HPDE6-E6E7 (cell line): Measurements from ENCODE around the gene ELOA.
"Not testable (repeated sequence)": the region's sequence is repeated elsewhere in the genome, so short reads cannot be mapped to it uniquely, and the experiment has no call there.

Experiments
- DNase-seq: peaks from one replicate; pipeline ENCODE4 v3.0.0; 2011; ENCODE audit warnings: missing footprints; ENCODE audit errors: extremely low spot score

Gene ELOA

GRCh38 chr1:23736437-23737134 is 6.7 kb upstream of the ELOA start:
- no peak for DNase-seq

DNA sequence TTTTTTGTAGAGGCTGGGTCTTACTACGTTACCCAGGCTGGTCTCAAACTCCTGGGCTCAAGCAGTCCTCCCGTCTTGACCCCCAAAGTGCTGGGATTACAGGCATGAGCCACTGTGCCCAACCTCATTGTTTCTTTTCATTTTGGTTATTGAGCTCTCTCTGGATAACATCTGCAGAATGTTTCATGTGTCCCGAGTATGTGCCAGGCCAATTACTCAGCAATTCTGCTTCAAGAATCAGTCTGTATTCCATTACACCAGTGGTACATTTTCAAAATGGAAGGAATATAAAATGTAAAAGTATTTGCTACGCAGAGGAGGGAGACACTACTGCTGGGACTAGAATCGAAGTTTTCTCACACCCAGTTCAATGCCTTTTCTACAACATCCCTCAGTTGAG is 1.7 kb upstream of the ELOA start:
- DNase-seq: no peak

DNA sequence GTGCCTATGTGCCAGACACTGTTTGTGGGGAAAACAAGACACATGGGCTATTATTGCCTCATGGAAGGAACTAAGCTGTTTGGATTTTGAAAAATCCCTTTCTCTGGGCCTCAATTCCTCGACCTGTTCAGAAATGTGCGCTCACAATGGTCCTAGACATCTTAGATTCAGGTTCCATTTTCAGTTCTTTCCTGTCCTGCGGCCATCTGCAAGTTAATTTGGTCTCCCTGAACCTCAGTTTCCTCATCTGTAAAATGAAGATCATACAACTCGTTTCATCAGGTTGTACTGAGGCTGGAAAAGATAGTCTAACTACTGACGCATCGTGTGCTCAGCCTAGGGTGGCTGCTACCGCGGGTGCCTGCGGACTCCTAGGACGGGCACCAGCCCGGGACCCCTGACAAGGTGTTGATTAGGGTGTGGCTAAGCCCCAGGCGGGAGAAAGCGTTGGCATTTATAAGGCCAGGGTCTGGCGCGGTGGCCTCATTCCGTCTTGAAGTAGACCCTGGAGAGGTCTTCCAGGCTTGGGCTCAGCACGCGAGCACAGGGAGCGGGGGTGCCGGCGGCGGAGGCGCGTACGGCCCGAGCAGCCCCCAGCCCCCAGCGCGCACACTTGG is 493 bp upstream of the ELOA start:
- DNase-seq: no peak

DNA sequence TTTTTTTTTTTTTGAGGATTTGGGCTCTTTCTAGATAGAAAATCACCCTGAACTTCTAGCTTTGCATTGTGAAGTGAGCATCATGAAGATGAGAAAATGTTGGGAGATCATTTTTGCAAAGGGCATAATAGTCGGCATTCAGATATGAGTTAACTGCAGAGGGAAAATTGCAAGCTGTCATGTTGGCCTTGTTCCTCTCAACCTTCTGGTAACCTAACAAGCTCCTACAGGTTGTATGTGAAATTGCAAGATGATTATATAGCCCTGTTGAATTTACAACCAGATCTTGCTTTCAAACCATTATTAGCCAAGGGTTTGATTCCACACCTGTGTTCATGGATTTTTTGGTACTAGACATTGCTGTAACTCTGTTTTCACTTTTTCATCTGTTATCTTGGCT is 2.2 kb downstream of the ELOA start:
- DNase-seq: peak; percentile 54

DNA sequence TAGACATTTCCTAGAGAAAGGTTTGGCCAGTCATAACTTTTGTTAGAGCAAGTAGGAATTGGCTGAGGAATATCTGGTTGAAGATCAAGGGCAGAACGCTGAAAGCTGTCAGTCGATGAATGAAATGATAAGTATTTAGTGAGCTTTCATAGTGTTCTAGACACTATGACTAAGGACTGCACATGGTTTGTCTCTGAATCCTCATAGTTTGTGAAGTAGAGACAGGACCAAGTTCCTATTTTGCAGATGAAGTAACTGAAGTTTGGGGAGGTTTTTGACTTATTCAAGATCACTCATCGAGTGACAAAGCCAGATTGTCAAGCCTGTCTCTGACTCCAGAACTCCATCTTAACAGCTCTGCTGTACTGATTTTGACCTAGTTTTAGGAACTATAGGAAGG is 4.7 kb downstream of the ELOA start:
- no peak for DNase-seq

GRCh38 chr1:23751050-23751814 is 8.0 kb downstream of the ELOA start:
- peak; percentile 62 for DNase-seq

DNA sequence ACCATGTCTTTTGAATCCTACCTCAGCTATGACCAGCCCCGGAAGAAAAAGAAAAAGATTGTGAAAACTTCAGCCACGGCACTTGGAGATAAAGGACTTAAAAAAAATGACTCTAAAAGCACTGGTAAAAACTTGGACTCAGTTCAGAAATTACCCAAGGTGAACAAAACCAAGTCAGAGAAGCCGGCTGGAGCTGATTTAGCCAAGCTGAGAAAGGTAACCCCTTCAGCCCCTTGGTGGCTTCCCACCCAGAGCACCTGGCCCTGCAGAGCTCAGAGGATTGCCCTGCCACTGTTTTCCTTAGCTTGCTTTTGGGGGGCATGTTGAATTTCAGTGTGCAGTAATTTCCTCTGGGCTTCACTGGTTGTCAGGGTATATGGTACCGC is 8.5 kb downstream of the ELOA start:
- no peak for DNase-seq

DNA sequence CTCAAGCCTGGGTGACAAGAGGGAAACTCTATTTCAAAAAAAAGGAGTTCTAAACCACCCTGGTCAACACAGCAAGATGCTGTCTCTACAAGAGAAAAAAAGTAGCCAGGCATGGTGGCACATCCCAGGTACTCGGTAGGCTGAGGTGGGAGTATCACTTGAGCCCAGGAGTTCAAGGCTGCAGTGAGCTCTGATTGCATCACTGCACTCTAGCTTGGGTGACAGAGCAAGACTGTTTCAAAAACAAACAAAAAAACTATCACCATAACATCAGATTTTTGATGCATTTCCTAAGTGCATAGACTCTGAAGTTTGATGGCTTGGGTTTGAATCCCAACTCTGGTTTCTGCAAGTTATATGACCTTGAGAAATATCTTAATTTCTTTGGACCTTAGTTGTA is 9.6 kb downstream of the ELOA start:
- DNase-seq: no peak

DNA sequence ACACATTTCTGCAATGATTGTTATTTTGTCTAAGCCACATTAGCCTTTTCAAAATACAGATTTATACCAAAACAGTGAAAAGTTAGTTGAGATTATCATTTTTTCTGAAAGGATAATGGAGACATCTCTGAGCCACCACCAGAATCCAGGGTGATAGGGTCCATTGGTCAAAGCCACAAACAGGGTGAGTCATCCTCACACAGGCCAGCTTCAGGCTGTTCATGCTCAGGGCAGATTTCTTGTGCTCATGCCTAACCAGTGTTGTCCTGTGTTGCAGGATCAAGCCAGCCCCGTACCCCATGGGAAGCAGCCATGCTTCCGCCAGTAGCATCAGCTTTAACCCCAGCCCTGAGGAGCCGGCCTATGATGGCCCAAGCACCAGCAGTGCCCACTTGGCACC is 13.4 kb downstream of the ELOA start:
- DNase-seq: no peak

- no peak for DNase-seq
These were observed 14.5 kb downstream of the ELOA start for GRCh38 chr1:23757812-23758211.

GRCh38 chr1:23759277-23759676 is 16.0 kb downstream of the ELOA start:
- DNase-seq: no peak

DNA sequence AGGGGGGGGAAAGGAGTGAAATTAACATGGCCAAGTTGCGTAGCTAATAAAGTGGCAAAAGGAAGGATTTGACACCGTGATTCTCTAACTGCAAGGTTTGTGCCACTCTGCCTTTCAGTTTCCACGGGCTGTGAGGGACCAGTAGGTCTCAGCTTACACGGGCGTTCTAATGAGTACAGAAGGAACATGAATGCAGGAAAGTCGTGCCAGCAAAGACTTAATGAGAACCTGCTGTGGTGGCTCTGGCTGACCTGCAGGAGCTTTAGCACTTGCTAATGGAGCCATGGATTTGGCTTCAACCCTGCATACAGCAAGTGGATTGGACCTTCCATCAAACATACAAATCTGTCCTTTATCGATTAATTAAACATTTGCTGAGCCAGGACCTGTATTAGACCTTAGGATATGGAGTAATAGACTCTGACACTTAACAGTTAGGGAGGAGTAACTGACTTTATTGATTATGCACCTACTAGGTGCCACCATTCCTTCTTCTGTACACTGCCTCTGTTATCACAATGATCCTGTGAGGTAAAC is 19.8 kb downstream of the ELOA start:
- no peak for DNase-seq

- no peak for DNase-seq
These were observed 25.5 kb downstream of the ELOA start for GRCh38 chr1:23768733-23769132.

DNA sequence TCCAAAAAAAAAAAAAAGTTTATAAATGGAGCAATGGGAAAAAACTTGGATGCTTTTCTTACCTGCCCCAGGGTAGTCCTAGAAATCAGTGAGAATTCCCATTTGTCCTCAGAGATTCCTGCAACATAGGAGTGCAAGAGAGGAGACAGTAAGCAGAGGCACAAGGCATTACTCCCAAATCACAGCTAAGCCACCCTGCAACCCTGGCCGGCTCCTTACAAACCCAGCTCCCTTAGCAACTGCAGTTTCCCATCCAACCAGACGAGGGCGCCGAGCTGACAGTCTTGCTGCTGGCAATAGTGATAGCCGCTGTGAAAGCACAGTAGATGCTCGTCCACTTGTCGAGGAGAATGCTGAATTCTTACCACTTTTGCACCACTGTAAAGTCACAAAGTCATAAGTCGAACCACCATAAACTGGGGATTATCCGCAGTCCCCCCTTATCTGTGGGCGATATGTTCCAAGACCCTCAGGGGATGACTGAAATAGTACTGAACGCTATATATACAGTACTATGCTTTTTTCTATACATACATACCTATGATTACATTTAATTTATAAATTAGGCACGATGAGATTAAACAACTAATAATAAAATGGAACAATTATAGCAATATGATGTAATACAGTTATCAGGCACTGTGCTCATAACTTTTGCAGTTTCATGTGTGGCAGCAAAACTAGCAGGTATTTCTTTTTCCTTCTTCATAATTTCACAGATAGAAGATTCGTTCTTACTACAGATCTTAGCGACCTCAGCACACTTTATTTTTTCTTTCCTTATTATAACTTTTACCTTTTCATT is 29.0 kb downstream of the ELOA start:
- peak; percentile 70 for DNase-seq

DNA sequence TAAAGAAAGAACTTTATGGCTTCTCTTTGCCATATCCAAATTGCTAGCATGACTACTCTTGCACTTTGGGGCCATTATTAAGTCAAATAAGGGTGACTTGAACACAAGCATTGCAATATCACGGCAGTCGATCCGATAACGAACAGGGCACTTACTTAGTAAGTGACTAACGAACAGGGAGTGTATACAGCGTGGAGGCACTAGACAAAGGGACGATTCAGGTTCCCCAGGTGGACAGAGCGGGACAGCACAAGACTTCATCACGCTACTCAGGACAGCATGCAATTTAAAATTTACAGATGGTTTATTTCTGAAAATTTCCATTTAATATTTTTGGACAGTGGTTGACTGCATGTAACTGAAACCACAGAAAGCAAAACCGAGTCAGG is 29.6 kb downstream of the ELOA start:
- no peak for DNase-seq

DNA sequence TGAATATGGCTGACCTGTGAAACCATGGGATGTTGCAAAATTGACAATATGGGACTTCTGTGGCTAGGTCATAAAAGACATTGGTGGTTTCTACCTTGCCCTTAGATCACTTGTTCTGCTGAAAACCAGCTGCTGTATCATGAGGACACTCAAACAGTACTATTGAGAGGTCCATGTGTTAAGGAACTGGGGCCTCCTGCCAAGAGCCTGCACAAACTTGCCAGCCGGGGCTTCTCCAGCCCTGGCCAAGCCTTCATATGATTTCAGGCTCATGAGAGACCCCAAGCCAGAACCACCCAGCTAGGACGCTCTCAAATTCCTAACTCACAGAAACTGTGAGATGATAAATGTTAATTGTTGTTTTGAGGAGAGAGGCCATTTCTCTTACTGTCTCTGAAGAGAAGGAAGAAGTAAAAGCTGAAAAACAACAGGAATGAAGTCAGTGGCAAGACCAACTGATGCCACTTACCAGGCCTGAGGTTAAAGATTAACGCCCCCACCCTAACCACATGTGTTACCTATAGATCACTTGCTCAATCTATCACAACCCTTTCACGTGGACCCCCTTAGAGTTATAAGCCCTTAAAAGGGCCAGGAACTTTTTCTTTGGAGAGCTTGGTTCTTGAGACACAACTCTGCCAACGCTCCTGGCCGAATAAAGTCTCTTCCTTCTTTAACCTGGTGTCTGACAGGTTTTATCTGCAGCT is 31.1 kb downstream of the ELOA start:
- DNase-seq: no peak

GRCh38 chr1:23776217-23776616 is 32.9 kb downstream of the ELOA start:
- DNase-seq: no peak

GRCh38 chr1:23777979-23778814 is 34.9 kb downstream of the ELOA start, which contains the start of gene PITHD1:
PITHD1 (plus strand) TSS chr1:23778418; CDS start chr1:23778516, 98 bp downstream.
- DNase-seq: peak; percentile 93

- DNase-seq: no peak
These were observed 36.6 kb downstream of the ELOA start for GRCh38 chr1:23779826-23780371.

- not testable (repeated sequence) for DNase-seq
These were observed 39.9 kb downstream of the ELOA start for GRCh38 chr1:23783141-23783540.
